Keratinocyte (primary cell): ENCODE results near the gene AKIP1. TPM values are rescaled to one million over a fixed set of nuclear protein-coding genes. Genes with fewer than 3 reads are reported as not detected.
"Not testable (repeated sequence)": the region's sequence is repeated elsewhere in the genome, so short reads cannot be mapped to it uniquely, and the experiment has no call there.

ENCODE experiments used
- DNase-seq: peaks from one replicate; pipeline ENCODE4 v3.0.0-alpha.2; 2011; ENCODE audit warnings: low read depth, missing footprints, low spot score
- FAIRE-seq: peaks from 2 replicates; lab custom pipeline; 2011; peaks lifted over from hg19 to GRCh38; lab: Jason Lieb, UNC
- H2AFZ ChIP-seq: 2 replicates; pipeline ENCODE4 v1.6.0; 2012; ENCODE audit warnings: low read length, control low read depth, inconsistent platforms; ENCODE audit not compliant: control insufficient read depth
- H3K27ac ChIP-seq: 2 replicates; pipeline ENCODE4 v1.5.1; 2011; ENCODE audit warnings: low read length; ENCODE audit not compliant: control insufficient read depth, insufficient read depth
- H3K27me3 ChIP-seq: 3 replicates; pipeline ENCODE4 v1.6.0; 2011; ENCODE audit warnings: low read length; ENCODE audit not compliant: control insufficient read depth, insufficient read depth; ENCODE audit errors: extremely low read depth
- H3K36me3 ChIP-seq, 2 experiments: 2 replicates in 1 of 2; 3 replicates in 1 of 2; pipeline ENCODE4 v1.5.1; 2011; ENCODE audit warnings: low read length in 2 of 2, mild to moderate bottlenecking in 1 of 2; ENCODE audit not compliant: control insufficient read depth in 2 of 2, insufficient read depth in 2 of 2; ENCODE audit errors: extremely low read depth in 1 of 2
- H3K4me1 ChIP-seq: 3 replicates; pipeline ENCODE4 v1.5.1; 2011; ENCODE audit warnings: low read length; ENCODE audit not compliant: control insufficient read depth, insufficient read depth; ENCODE audit errors: extremely low read depth
- H3K4me2 ChIP-seq: 3 replicates; pipeline ENCODE4 v1.6.0; 2011; ENCODE audit warnings: low read depth, low read length; ENCODE audit not compliant: control insufficient read depth, insufficient read depth; ENCODE audit errors: extremely low read depth
- H3K4me3 ChIP-seq, 3 experiments: fragments of 200-600 bp in 1 of 3; sonication (generic) in 1 of 3; 2 replicates in 2 of 3; 3 replicates in 1 of 3; pipeline ENCODE4 v1.5.1; 2011 to 2016; ENCODE audit warnings: low read length in 3 of 3, mild to moderate bottlenecking in 3 of 3, control low read depth in 2 of 3, inconsistent platforms in 1 of 3, low read depth in 1 of 3, mixed read lengths in 1 of 3, mixed run types in 1 of 3, moderate library complexity in 1 of 3; ENCODE audit not compliant: control insufficient read depth in 2 of 3, insufficient read depth in 2 of 3; ENCODE audit errors: extremely low read depth in 1 of 3
- H3K79me2 ChIP-seq: 2 replicates; pipeline ENCODE4 v1.6.0; 2012; ENCODE audit warnings: low read length; ENCODE audit not compliant: control insufficient read depth, insufficient read depth
- H3K9ac ChIP-seq: 3 replicates; pipeline ENCODE4 v1.6.0; 2011; ENCODE audit warnings: low read length; ENCODE audit not compliant: control insufficient read depth, insufficient read depth; ENCODE audit errors: extremely low read depth
- H3K9me1 ChIP-seq: 3 replicates; pipeline ENCODE4 v1.6.0; 2011; ENCODE audit warnings: low read length; ENCODE audit not compliant: control insufficient read depth, insufficient read depth; ENCODE audit errors: extremely low read depth
- H3K9me3 ChIP-seq: 2 replicates; pipeline ENCODE4 v1.5.1; 2012; ENCODE audit warnings: low read depth, low read length; ENCODE audit not compliant: control insufficient read depth
- H4K20me1 ChIP-seq: 3 replicates; pipeline ENCODE4 v1.6.0; 2011; ENCODE audit warnings: low read length; ENCODE audit not compliant: control insufficient read depth, insufficient read depth; ENCODE audit errors: extremely low read depth
- EZH2 ChIP-seq: IDR thresholded peaks from one replicate; pipeline ENCODE4 v1.6.1; 2012; ENCODE audit warnings: inconsistent platforms, mild to moderate bottlenecking, low read length, moderate library complexity
- dilution Hi-C: fragments of 300-500 bp; cut with MboI; formaldehyde crosslinking; loops from one replicate; pipeline ENCODE4 v1.7.0; 2020; ENCODE audit warnings: low sequenced_read_pairs; ENCODE audit not compliant: extremely low pct_ligation_motif_present
- polyA plus RNA-seq, 5 experiments: library from polyadenylated mRNA; depleted of rRNA in 3 of 5; stranded (reverse) in 3 of 5; stranded (forward) in 1 of 5; unstranded in 1 of 5; fragments of >200 nt; gene quantifications; 1 replicate in 1 of 5; 2 replicates in 3 of 5; 3 replicates in 1 of 5; pipeline versions ENCODE4 v1.2.1 to v1.2.3, GENCODE V29; 2011 to 2012; ENCODE audit warnings: missing spikeins in 2 of 5, low read depth in 1 of 5, low replicate concordance in 1 of 5
- TF ChIP-seq, protein P1 (sequence below), 3 experiments: IDR thresholded peaks in 1 of 3; conservative IDR thresholded peaks in 1 of 3; optimal IDR thresholded peaks in 1 of 3; 2 replicates in 2 of 3; 3 replicates in 1 of 3; pipeline versions ENCODE3 to v1.5.1; 2011; ENCODE audit warnings: low read length in 3 of 3, mild to moderate bottlenecking in 3 of 3, moderate library complexity in 2 of 3, control low read depth in 1 of 3, inconsistent platforms in 1 of 3; ENCODE audit not compliant: insufficient read depth in 2 of 3; ENCODE audit errors: extremely low read depth in 1 of 3

AKIP1 gene
- polyA plus RNA-seq, 1 donor (not counting 4 experiments of a cell fraction or from before 2014, with no cell fraction given): 46.4 TPM

GRCh38 chr11:8886322-8886721, 24.7 kb upstream of the AKIP1 start:
- no peaks in the 10 kb centered on the region for H3K27me3 ChIP-seq
- TF ChIP-seq, protein P1, sequence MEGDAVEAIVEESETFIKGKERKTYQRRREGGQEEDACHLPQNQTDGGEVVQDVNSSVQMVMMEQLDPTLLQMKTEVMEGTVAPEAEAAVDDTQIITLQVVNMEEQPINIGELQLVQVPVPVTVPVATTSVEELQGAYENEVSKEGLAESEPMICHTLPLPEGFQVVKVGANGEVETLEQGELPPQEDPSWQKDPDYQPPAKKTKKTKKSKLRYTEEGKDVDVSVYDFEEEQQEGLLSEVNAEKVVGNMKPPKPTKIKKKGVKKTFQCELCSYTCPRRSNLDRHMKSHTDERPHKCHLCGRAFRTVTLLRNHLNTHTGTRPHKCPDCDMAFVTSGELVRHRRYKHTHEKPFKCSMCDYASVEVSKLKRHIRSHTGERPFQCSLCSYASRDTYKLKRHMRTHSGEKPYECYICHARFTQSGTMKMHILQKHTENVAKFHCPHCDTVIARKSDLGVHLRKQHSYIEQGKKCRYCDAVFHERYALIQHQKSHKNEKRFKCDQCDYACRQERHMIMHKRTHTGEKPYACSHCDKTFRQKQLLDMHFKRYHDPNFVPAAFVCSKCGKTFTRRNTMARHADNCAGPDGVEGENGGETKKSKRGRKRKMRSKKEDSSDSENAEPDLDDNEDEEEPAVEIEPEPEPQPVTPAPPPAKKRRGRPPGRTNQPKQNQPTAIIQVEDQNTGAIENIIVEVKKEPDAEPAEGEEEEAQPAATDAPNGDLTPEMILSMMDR (optimal IDR thresholded peaks at IDR 0.05 in 1 of 3, IDR thresholded peaks at IDR 0.05 in 1 of 3, conservative IDR thresholded peaks at IDR 0.05 in 1 of 3; ENCODE audit: extremely low read depth in 1 of 3, insufficient read depth in 2 of 3, low read length in 3 of 3): no peak
- TF ChIP-seq EZH2: no peak
- H3K9me3 ChIP-seq: no peaks in the 10 kb centered on the region
- dilution Hi-C loops: no loop called here
- H3K9ac ChIP-seq: no peak overlapping the region
- H2AFZ ChIP-seq: no peak overlapping the region
- no peak overlapping the region for H3K4me3 ChIP-seq
- H4K20me1 ChIP-seq: no peaks in the 10 kb centered on the region
- no peaks in the 10 kb centered on the region for H3K79me2 ChIP-seq
- H3K4me1 ChIP-seq: no peaks in the 10 kb centered on the region
- DNase-seq (no peak), FAIRE-seq (no peak)
- H3K4me2 ChIP-seq: no peak overlapping the region
- no peaks in the 10 kb centered on the region for H3K9me1 ChIP-seq
- no peak overlapping the region for H3K27ac ChIP-seq
- H3K36me3 ChIP-seq: no peaks in the 10 kb centered on the region

GRCh38 chr11:8891185-8891584, 19.8 kb upstream of the AKIP1 start:
- FAIRE-seq, H3K27me3 ChIP-seq, H3K4me2 ChIP-seq, H3K9me1 ChIP-seq, H3K36me3 ChIP-seq, dilution Hi-C loops, H3K27ac ChIP-seq, H3K9ac ChIP-seq, H2AFZ ChIP-seq, H3K9me3 ChIP-seq, DNase-seq, H4K20me1 ChIP-seq, H3K4me1 ChIP-seq, H3K79me2 ChIP-seq, H3K4me3 ChIP-seq: not testable (repeated sequence)

DNA sequence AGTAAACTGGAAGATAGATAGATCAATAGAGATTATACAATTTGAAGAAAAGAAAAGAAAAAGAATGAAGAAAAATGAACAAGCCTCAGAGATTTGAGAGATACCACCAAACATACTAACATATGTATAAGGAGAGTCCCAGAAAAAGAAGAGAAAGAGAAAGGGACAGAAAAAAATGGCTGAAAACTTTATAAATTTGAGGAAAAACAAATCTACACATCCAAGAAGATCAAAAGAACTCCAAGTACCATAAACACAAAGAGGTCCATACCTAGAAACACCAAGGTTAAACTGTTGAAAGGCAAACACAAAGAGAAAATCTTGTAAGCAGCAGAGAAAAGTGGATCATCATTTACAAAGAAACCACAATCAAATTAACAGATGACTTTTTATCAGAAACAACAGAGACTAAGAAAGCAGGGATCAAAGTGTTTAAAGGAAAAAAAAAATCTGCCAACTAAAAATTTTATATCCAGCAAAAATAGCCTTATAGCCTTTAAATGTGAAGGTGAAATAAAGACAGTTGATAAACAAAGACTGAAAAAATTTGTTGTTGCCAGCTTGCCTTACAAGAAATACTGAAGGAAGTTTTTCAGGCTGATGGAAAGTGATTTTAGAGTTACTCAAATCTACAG, 11.8 kb upstream of the AKIP1 start:
- dilution Hi-C loops: no loop called here
- no peak for FAIRE-seq
- Histone ChIP-seq H3K4me3 (no peak overlapping the region), H3K9ac (no peak overlapping the region), H3K27me3 (no peaks in the 10 kb centered on the region), H3K36me3 (no peaks in the 10 kb centered on the region), H4K20me1 (no peaks in the 10 kb centered on the region), H3K4me2 (no peak overlapping the region), H3K27ac (no peak overlapping the region), H3K9me3 (no peaks in the 10 kb centered on the region), H3K4me1 (no peaks in the 10 kb centered on the region), H2AFZ (no peak overlapping the region), H3K9me1 (no peaks in the 10 kb centered on the region), H3K79me2 (no peaks in the 10 kb centered on the region)
- TF ChIP-seq, protein P1 (optimal IDR thresholded peaks at IDR 0.05 in 1 of 3, IDR thresholded peaks at IDR 0.05 in 1 of 3, conservative IDR thresholded peaks at IDR 0.05 in 1 of 3; ENCODE audit: extremely low read depth in 1 of 3, insufficient read depth in 2 of 3, low read length in 3 of 3): no peak
- no peak for TF ChIP-seq EZH2
- DNase-seq: no peak
